AG04449 (cell line): ENCODE measurements around the gene PPCDC.

Experiments used
- CTCF ChIA-PET: fragments of 350-600 bp; formaldehyde crosslinking; extraction: SDS; loops from one replicate; lab custom pipeline; 2021; ENCODE audit warnings: antibody characterized with exemption; lab: Yijun Ruan, JAX
- POLR2A ChIA-PET: fragments of 400-600, 350-600 bp; formaldehyde crosslinking; extraction: SDS; loops from one replicate; lab custom pipeline; 2020; ENCODE audit warnings: antibody characterized with exemption, inconsistent platforms; lab: Yijun Ruan, JAX
- DNase-seq: peaks from one replicate; pipeline ENCODE4 v3.0.0-alpha.2; 2010; ENCODE audit warnings: low read depth, low spot score
- H3K4me3 ChIP-seq: 2 replicates; pipeline ENCODE4 v1.5.1; 2011; ENCODE audit warnings: low read depth, mild to moderate bottlenecking, control low read depth, low read length
- TF ChIP-seq, protein P1 (sequence below): IDR thresholded peaks from one replicate; pipeline ENCODE4 v1.5.1; 2011; ENCODE audit warnings: mild to moderate bottlenecking, moderate library complexity, low read length, control low read depth, inconsistent platforms; ENCODE audit not compliant: insufficient read depth; ENCODE audit errors: missing control alignments

Gene PPCDC

DNA sequence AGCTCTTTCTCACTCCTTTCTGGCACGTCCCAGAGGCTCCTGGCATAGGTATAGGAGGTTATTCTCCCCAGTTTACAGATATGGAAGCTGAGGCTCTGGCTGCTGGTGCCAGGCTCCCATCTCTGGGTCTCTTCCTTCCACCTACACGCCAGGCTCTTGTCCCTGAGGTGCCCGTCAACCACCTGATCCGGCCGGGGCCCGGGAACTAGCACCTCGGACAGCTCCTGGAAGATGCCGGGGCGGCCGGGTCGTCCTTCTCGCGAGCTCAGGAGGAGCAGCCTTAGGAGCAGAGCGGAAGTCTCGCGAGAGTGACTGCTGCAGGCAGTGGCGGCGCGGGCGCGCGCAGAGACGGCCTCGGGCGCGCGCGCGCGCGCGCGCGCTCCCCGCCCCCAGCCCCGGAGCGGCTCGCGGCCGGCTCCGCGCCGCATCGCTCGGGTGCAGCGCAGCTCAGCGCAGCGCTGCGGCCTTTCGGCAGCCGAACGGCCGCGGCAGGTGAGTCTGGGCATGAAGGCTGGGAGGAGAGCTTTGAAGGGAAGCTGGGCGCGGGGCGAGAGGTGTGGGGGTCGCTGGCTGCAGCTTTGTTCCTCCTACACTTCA lies 28.1 kb upstream of the PPCDC start, which contains the start of gene SCAMP5:
SCAMP5 (plus strand) TSS at position 382 of the 597 bp plus-strand sequence. CDS start 16,277 bp downstream, outside the sequence.
- TF ChIP-seq, protein P1, sequence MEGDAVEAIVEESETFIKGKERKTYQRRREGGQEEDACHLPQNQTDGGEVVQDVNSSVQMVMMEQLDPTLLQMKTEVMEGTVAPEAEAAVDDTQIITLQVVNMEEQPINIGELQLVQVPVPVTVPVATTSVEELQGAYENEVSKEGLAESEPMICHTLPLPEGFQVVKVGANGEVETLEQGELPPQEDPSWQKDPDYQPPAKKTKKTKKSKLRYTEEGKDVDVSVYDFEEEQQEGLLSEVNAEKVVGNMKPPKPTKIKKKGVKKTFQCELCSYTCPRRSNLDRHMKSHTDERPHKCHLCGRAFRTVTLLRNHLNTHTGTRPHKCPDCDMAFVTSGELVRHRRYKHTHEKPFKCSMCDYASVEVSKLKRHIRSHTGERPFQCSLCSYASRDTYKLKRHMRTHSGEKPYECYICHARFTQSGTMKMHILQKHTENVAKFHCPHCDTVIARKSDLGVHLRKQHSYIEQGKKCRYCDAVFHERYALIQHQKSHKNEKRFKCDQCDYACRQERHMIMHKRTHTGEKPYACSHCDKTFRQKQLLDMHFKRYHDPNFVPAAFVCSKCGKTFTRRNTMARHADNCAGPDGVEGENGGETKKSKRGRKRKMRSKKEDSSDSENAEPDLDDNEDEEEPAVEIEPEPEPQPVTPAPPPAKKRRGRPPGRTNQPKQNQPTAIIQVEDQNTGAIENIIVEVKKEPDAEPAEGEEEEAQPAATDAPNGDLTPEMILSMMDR: no peak
- POLR2A ChIA-PET: interaction anchor here (0.8 to 1.2 kb wide), 3 partner anchors 20 to 214 kb away, joined by 3 to 4 read pairs (median 3); partner anchors contain the start of genes CSK and PPCDC
- CTCF ChIA-PET: interaction anchor here (0.6 to 1.2 kb wide), 2 partner anchors 9 to 305 kb away, joined by 3 to 4 read pairs; no protein-coding TSS in a partner anchor
- peak within 1 kb of the TSS; percentile 73 for H3K4me3 ChIP-seq
- peak; percentile 33 for DNase-seq

DNA sequence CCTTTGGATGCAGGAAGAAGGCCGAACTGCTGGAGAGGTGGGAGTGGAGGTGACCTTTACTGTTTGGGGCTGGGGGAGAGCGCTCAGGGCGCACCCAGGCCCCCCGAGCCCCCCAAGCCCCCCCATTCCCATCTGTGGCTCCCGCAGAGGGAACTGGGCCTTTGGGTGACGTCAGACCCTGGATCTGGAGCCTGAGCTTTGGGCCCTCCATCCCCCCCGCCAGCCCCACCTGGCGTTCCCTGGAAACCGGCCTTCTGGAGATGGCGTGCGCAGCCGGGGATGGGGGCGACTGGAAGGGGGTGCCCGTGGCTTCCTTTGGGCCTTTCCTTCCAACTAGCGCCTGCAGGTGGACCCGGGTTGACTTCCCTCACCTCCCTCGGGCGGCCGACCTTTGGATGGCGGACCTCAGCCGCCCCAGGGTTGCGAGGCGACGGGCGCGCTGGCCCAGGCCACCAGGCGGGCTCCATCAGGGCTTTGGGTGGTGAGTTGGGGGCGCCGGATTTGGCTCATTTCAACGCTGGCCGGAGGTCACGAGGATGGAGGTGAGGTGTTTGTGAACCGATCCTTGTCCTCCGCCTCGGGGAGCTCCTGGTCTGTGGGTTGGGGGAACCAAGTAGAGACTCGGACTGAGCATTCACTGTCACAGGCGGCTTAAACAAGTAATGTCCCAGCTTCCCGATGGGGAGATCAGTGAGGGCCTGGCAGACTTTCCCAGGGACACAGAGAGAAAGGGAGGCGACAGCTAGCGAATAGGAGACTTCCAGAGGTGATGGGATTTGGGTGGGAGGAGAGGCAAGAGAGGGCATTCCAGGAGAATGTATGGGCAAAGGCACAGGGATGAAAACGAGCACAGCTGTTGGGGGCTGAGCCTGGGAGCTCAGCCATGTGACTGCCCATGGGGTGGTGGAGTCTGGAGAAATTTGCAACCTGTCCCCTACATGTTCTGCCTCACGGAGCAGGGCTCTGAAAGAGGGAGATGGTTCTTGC lies 27.3 kb upstream of the PPCDC start:
- ChIA-PET CTCF (interaction anchor here (1.2 kb wide), 1 partner anchor 304 kb away, joined by 4 read pairs; no protein-coding TSS in a partner anchor), POLR2A (interaction anchor here (0.6 to 1.2 kb wide), 3 partner anchors 27 to 214 kb away, joined by 3 to 4 read pairs (median 3); partner anchors contain the start of genes CSK and PPCDC)
- no peak for DNase-seq
- peak overlapping the region; percentile 73 for H3K4me3 ChIP-seq
- TF ChIP-seq, protein P1: no peak

DNA sequence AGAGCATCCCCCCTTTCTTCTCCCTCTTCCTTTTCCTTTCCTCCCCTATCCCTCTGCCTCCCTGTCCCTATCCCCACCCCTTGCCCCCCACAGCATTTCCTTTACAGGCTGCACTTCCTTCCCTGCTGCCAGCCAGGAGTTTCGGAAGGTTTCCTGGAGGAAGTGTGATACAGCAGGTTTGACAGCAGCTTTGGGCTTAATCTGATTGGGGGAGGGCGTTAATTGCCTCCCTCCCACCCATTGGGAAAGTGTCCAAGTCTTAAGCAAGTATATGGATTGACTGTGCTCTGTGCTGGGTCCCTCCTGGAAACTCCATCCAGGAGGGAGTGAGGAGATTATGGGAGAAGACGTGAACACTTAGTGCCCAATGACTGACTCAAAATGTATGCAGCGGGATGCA lies 26.2 kb upstream of the PPCDC start:
- ChIA-PET POLR2A (no interaction called here), CTCF (no interaction called here)
- DNase-seq: no peak
- TF ChIP-seq, protein P1: no peak
- no peak overlapping the region for H3K4me3 ChIP-seq

DNA sequence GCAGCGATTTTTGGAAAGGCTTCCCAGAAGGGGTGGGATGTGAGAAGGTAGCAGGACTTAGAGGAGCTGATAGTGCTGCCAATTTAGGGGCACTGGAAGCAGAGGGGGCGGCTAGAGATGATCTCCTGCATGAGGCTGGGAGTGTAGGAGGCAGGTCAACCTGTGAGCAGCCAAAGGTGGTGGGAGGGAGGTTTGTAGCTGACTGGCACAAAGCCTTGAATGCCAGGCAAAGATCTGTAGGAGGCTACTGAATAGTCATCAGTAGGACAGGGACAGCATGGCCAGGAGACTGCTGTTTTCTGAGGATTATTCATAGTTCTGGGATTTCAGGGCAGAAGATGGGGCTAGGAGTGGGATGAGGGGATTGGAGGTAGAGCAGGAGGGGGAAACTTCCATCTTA lies 25.8 kb upstream of the PPCDC start:
- TF ChIP-seq, protein P1: no peak
- ChIA-PET POLR2A (no interaction called here), CTCF (no interaction called here)
- DNase-seq: no peak
- no peak overlapping the region for H3K4me3 ChIP-seq

DNA sequence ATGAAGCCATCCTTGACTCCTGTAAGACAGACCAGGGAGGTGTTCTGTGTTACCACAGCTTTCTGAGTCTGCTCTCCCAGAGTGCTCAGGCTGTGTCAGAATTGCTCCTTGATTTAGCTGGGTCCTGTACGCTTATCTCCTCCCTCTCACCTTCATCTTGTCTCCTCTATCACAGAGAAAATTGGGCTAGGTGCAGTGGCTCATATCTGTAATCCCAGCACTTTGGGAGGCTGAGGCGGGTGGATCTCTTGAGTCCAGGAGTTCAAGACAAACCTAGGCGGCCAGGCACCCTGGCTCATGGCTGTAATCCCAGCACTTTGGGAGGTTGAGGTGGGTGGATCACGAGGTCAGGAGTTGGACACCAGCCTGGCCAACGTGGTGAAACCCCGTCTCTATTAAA lies 22.1 kb upstream of the PPCDC start:
- no peak overlapping the region for H3K4me3 ChIP-seq
- no peak for DNase-seq
- ChIA-PET POLR2A (no interaction called here), CTCF (no interaction called here)
- TF ChIP-seq, protein P1: no peak
